Amygdala (tissue), 56 donors: ENCODE data around the gene NR6A1.

ENCODE experiments used
- DNase-seq, 56 donors: peaks; one replicate each; lab custom pipeline; 2025; lab: John Stamatoyannopoulos, UW

NR6A1 gene

GRCh38 chr9:124468061-124468740 is 302.9 kb downstream of the NR6A1 start:
- DNase-seq = no peak

GRCh38 chr9:124467410-124468060 is 303.6 kb downstream of the NR6A1 start:
- DNase-seq = no peak
